A549 treated with GW870086 at 1 μM for 4 hours (cell line): ENCODE results near the gene S100A5. TPM values are rescaled to one million over a fixed set of nuclear protein-coding genes. Genes with fewer than 3 reads are reported as not detected.

Experiments used
- total RNA-seq: library from RNA; stranded (reverse); fragments of 200-300 nt; extraction: Qiagen RNA extraction; gene quantifications from 5 replicates; pipeline ENCODE4 v1.2.3, GENCODE V29; 2022; ENCODE audit warnings: low read depth

Gene S100A5, protein sequence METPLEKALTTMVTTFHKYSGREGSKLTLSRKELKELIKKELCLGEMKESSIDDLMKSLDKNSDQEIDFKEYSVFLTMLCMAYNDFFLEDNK
- 0.87 to 1.4 TPM (median 1.1 TPM) in 5 replicates for total RNA-seq

DNA sequence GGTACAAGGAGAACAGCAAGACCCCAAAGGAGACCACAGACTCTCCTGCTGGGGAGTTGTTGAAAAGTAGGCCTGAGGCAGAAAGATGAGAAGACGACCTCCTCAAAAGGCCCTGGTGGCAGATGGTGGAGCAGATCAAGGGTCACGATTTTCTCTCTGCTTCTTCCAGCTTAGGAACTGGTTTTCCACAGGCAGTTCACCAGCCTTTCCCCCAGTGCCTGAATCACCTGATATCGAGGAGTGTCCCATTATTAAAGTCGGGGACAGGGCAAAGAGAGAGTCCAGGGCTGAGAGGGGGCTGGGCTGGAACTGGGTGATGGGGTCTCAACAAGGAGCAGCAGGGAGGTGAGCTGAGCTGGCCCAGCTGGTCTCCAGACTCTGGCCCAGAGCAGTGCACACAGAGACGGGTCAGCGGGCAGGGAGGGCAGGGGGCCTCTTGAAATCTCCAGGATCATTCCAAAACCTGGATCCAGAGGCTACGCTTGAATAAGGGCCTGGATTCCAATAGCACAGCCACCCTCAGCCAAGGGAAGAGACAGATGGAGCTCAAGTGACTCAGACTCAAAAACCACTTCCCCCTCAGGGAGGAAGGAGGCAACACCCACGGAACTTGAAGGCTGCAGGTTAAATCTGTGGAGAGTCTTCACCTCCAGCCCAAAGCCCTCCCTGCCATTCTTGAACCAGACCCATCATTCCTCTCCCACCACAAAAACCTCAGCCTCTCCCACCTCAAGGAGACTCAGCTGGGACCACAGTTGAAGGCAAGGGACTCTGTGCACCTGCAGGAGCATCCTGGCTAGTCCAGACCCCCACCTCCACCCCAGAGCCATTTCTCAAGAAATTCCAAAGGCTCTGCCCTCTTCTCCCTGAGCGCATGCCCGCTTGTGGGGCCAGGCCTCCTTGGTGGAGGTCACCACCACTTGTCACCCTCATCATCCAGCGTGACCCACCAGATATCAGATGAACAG lies at the start of gene S100A5:
TSS of gene S100A5 (minus strand) at position 541 of the 968 bp plus-strand sequence. CDS start 743 bp downstream, outside the sequence.

DNA sequence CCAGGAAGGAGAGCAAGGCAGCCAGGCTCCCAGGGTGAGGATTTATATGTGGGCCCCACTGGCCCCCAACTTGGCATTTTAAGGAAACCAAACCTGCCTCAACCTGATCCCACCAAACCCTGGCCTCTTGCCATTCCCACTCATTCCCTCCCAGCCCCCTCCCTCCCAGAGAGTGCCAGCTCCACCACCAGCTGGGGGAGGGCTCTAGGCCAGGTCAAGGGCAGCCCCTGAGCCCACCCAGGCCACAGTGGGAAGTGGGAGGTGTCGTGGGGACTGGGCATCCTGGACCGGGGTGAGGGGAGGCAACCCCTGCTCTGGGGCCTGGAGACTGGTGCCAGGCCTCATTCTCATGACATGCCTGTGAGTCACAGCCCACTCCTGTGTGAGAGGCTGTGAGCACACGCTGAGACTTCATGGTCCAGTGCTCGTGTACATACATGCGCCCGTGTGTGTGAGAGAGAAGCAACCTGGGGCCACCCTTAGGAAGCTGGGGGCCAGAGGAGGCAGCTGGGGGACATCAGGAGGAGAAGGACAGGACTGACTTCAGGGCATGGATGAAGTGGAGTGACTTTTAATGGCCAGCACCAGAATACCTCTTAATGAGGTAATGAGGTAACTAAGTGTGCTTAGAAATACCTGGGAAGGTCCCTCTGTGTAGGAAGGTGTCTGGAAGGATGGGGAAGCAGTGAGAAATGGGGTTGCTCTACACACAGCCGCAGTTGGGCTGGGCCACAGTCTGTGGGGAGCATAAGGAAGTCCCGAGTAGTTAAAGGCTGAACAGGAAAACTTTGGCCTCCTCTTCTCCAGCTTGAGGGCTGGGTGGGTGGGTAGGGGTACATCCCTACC lies 25.0 kb upstream of the S100A5 start, which contains the start of gene S100A2:
TSS of gene S100A2 (minus strand) at position 316 of the 846 bp plus-strand sequence. CDS start 1,967 bp downstream, outside the sequence.

DNA sequence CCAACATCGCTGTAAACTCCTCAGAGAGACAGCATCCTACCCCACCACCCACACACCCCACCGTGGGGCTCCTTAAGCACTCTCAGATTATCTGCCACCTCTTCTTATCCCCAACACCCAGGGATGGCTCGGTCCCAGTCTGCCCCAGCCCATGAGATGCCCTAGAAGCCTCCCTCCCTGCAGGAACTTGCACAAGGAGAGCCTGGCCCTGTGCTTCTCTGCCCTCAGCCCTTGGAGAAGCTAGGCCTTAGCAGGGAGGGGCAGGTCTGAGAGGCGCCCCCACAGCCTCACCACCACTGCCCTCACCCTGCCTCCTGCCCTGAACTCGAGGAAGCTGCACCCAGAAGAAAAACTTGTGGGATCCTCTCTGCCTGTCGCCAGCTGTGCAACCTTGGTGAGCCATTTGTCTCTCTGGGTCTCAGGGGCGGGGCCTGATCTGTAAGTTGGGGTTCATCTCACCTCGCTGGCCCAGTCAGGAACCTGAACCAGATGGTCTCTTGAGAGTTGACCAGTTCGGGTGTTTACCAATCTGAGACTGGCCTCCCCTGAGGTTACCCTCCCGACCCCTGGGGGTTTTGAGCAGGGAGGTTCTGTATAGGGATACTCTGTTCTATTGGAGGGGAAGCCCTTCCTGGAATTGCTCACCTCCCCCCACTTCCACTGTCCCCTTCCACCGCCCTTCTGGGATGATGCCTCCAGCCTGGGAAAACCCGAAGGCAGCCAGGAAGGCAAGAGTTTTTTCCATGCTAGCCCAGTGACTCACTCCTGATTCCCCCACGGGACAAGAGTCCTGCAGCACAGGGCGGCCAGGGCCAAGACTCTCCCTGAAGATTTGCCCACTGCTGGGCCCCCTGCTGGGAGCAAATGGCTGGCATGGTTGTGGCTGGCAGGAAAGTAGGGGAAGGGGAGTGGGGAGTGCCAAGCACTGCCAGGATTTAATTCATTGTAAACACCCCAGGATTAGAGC lies 8.3 kb upstream of the S100A5 start, which contains the start of gene S100A3:
TSS of gene S100A3 (minus strand) at position 537 of the 967 bp plus-strand sequence. CDS start 773 bp downstream, outside the sequence.

DNA sequence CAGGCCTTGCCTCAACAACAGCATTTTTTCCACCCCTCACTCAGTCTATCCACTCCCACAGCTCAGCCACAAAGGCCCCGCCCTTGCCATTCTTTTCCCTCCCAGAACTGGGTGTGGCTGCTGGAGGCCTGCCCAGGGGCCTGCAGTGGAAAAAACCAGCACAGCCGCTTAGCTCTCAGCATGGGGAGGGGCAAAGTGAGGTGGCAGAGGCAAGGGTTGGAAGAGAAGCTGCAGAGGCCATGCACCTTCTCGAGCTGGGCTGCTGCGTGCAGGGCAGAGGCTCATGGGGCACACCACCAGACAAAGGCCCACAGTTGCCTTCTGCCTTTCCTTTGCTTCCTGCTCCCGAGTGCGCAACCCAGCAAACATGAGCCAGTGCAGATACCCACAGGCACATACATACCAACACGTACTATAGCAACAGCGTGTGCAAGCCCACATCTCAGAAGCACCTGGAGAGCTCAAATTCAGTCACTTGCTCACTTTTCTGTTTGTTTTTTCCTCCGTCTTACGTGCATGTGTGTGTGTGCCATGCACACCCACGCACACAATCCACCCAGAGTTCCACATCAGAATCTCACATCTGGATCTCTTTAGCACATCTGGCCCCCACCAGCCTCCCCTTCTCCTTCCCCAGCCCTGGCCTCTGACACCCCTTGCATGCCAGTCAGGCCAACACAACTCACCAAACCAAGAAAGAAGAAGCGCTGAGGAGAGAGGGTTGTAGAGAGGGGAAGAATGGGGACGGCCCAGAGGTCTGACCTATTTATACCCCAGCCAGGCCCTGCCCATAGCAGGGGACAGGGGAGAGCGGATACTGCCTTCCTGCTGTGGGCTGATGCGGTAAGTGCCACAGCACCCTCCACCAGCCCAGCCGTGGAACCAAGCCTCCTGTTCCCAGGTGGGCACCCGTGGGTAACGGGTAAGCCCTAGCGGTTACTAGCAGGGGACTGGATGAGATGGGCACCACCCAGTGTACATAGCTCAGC lies 4.6 kb upstream of the S100A5 start, which contains the start of gene S100A4:
TSS of gene S100A4 (minus strand) at position 740 of the 989 bp plus-strand sequence. CDS start 1,012 bp downstream, outside the sequence.

DNA sequence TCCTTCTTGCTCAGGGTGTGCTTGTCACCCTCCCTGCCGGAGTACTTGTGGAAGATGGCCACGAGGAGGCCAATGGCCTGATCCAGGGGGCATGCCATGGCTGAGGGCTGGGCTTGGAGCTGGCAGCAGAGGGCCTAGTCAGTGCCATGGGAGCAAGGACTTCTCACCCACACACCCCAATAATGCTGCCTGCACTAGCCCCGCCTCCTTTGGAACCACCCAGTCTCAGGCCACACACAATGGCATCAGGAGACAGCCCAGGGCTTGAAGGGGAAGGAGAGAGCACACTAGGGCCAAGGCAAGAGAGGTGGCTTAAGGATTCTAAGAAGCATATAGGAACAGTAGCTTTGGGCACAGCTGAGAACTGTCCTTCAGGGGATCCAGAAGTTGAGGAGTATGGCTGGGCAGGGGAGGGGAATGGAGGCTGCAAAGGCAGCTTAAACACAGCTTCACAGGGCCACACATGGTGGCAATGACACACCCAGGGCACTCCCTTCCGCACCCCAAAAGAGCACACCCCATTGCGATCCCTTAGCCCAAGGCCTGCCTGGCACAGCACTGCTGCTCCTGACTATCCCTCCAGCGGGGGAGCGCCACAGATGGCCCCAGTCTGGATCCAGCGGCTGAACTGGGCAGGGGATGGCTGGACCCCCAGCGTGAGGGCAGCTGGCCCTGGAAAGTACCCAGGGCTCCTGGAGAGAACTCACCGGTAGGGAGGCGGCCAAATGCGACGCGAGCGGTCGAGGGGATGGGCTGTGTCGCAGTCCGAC lies 5.3 kb downstream of the S100A5 start, which contains the start of gene S100A6:
TSS of gene S100A6 (minus strand) at position 750 of the 770 bp plus-strand sequence. CDS start at position 98, 652 bp downstream.

Other genes with a start within 250 kb of the S100A5 start
- not detected in 5 replicates for gene PGLYRP3, start 228.0 kb downstream of the S100A5 start, total RNA-seq
- gene PGLYRP4, start 192.1 kb downstream of the S100A5 start, total RNA-seq = not detected in 5 replicates
- gene S100A9, start 183.1 kb downstream of the S100A5 start, total RNA-seq = 0.31 to 1.4 TPM (median 1.2 TPM) in 5 replicates
- gene S100A12, start 165.3 kb downstream of the S100A5 start, total RNA-seq = not detected in 5 replicates
- gene S100A8, start 149.9 kb downstream of the S100A5 start, total RNA-seq = not detected in 5 replicates
- not detected in 5 replicates for gene S100A7A, start 124.4 kb downstream of the S100A5 start, total RNA-seq
- not detected in 5 replicates for gene S100A7, start 80.3 kb downstream of the S100A5 start, total RNA-seq
- gene S100A6, start 4.9 kb downstream of the S100A5 start, total RNA-seq = 3,721 to 4,200 TPM (median 3,795 TPM) in 5 replicates
- 1,668 to 2,055 TPM (median 1,841 TPM) in 5 replicates for gene S100A4, start 4.9 kb upstream of the S100A5 start, total RNA-seq
- gene S100A3, start 8.3 kb upstream of the S100A5 start, total RNA-seq = 104 to 121 TPM (median 120 TPM) in 5 replicates
- 18.8 to 40.7 TPM (median 32.4 TPM) in 5 replicates for gene S100A2, start 24.9 kb upstream of the S100A5 start, total RNA-seq
- gene S100A16, start 72.2 kb upstream of the S100A5 start, total RNA-seq = 527 to 623 TPM (median 604 TPM) in 5 replicates
- 0.29 to 0.82 TPM (median 0.52 TPM) in 5 replicates for gene S100A14, start 75.4 kb upstream of the S100A5 start, total RNA-seq
- 181 to 204 TPM (median 194 TPM) in 5 replicates for gene S100A13, start 86.6 kb upstream of the S100A5 start, total RNA-seq
- gene S100A1, start 87.5 kb upstream of the S100A5 start, total RNA-seq = 0.62 to 0.80 TPM (median 0.73 TPM) in 4 of 5 replicates, not detected in the other
- 68.2 to 85.8 TPM (median 80.9 TPM) in 5 replicates for gene CHTOP, start 93.1 kb upstream of the S100A5 start, total RNA-seq
- gene SNAPIN, start 117.8 kb upstream of the S100A5 start, total RNA-seq = 55.9 to 63.8 TPM (median 59.8 TPM) in 5 replicates
- gene ILF2, start 130.1 kb upstream of the S100A5 start, total RNA-seq = 259 to 286 TPM (median 267 TPM) in 5 replicates
- gene NPR1, start 137.8 kb upstream of the S100A5 start, total RNA-seq = 0.97 to 1.6 TPM (median 1.1 TPM) in 5 replicates
- 16.1 to 20.1 TPM (median 18.6 TPM) in 5 replicates for gene INTS3, start 187.1 kb upstream of the S100A5 start, total RNA-seq
- 0.91 to 2.4 TPM (median 1.6 TPM) in 5 replicates for gene SLC27A3, start 234.5 kb upstream of the S100A5 start, total RNA-seq